Fibroblast of upper back skin (primary cell): ENCODE results near the gene PHF5A.
"Not testable (repeated sequence)": the region's sequence is repeated elsewhere in the genome, so short reads cannot be mapped to it uniquely, and the experiment has no call there.

ENCODE experiments used
- DNase-seq: peaks from one replicate; pipeline ENCODE4 v3.0.0-alpha.2; 2013

PHF5A gene

GRCh38 chr22:41446639-41447434, 21.7 kb downstream of the PHF5A start, which contains the start of gene TOB2:
Gene TOB2 (minus strand): TSS chr22:41446801. CDS start chr22:41437345, 9,456 bp downstream.
- DNase-seq, result peak; percentile 93

DNA sequence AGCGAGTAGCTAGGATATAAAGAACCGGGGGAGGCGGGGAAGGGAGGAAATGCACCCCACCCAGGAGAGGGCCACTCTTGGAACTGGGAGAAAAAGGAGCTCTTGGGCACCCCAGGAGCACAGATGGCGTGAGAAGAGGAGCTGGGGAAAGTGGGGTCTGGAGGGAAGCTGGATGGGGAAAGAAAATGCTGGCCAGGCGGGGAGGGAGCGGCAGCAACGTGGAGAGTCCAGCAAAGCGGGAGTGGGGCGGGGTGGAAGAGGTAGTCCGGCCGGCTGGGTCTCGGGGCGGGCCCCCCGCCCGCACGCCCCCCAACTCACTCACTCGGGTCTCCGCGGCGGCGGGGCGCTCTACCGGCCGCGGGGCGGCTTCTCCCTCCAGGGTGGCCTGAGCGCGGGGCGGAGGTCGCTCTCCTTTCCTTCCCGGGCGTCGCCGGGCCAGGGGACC, 22.4 kb downstream of the PHF5A start:
- DNase-seq, result no peak

DNA sequence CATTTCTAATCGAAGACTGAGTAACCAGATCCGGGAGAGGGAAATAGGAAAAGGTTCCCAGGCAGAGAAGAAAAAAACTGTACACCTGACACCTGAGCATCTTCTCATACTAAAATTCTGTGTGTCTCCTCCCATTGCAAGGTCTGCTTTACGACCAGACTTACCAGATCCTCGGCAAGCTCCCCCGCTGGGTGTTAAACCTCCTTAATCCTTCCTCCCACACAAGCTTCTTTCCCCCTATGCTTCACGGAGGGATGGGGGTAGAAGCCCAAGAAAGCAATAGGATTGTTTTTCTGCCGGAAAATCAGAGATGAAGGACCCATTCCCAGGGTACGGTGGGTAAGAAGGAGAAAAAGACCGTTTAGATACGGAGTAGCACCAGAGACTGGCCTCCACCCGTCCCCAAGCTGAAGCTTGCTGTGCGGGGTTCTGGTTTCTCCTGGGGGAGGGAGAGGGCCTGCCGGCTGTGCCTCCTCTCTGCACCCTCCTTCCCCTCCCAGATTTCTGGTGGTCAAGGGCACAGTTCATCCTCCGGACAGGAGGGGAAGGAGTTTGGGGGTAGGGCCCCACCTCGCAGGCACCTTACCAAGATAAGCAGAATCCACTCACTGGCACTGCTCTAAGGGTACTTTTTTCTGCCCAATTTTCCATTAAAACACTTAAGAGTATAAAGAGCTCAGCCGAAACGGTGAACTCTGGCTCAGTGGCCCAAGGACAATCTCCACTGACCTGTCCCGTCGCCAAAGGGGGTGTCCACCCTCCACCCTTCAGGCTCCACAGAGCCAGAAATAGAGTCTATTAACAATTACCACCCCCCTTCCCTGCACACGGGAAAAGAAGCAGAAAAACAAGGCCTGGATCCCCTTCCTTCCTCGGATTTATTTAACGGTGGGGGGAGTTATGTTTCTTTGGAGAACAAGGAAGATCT, 23.1 kb downstream of the PHF5A start:
- no peak for DNase-seq

- peak; percentile 98 for DNase-seq
Measured at GRCh38 chr22:41444360-41445128, 23.9 kb downstream of the PHF5A start.

DNA sequence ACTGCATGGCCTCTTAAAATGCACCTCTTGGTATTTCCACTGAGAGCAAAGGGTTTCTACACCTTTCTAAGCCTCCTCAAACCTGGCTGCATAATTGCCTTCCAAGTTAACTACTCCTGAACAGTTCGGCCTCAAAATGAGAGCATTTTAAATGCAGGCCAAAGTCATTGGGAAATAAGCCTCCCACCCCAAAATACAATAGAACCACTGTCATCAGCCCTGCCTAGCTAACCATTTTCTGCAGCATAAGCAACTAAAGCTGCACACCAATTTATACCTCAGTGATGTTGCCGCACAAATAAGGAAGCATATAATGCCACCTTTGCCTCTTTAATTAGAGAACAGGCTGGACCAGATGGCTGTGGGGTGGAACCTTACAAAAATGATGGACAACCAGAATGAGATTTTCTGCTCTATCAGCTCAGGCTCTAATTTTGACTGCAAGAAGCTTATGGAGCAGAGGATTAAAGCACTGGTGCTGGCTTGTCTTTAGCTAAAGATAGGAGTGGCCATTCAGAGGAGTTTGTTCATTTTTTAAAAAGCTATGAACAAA, 26.2 kb downstream of the PHF5A start:
- no peak for DNase-seq

DNA sequence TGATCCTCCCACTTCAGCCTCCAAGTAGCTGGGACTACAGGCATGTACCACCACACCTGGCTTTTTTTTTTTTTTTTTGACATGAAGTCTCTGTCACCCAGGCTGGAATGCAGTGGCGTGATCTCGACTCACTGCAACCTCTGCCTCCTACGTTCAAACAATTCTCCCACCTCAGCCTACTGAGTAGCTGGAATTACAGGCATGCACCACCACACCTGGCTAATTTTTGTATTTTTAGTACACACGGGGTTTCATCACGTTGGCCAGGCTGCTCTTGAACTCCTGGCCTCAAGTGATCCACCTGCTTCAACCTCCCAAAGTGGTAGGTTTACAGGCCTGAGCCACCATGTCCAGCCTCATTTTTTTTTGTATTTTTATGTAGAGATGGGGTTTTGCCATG, 28.0 kb downstream of the PHF5A start:
- not testable (repeated sequence) for DNase-seq

GRCh38 chr22:41437198-41437597, 31.3 kb downstream of the PHF5A start:
- DNase-seq, result no peak

- no peak for DNase-seq
Measured at GRCh38 chr22:41436322-41437113, 32.0 kb downstream of the PHF5A start.

DNA sequence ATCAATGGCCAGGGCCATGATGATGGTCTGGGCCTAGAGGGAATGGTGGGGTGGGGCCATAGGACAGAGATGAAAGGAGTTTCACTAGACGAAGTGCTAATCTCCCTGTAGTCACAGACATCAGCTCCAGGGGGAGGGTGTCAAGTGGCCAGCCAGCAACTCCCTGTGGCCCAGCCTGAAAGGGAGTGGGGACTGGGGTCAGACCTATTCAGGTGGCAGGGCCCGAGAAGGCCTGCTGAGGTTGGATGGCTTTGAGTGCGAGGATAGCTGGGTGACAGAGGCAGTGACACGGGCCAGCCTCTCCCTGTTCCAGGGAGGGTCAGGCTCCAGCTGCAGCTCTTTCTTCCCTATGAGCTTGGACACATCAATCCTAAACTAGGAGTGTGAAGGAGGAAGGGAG, 32.9 kb downstream of the PHF5A start:
- DNase-seq, result no peak

DNA sequence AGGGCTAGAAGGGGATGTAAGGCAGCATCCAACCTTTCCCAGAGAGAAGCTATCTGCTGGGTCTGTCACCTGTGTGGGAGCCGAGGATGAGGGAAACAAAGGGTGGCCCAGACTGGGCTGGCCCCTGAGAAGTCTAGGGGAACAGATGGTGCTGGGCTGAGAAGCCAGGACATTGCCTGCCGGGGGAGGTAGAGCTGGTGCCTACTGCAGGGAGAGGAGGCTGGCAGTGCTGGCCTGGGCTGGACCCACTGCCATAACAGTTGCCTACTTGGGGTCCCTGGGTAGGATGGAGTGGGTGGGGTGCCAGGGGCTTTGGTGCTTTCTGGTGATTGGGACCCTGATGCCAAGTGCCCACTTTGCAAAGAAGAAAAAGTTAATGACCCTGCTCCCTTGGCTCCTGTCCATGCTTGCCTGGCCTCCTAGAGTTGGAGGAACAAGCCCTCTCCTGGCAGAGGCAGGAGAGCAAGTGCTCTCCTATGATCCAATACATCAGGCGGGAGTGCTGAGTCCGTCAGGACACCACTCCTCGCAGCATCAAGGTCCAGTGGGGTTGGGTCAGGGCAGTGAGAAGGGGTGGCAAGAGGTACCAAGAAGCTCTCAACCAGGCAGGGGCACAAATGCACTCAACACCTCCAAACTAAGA, 34.0 kb downstream of the PHF5A start:
- not testable (repeated sequence) for DNase-seq

- not testable (repeated sequence) for DNase-seq
Measured at GRCh38 chr22:41433480-41433879, 35.0 kb downstream of the PHF5A start.

DNA sequence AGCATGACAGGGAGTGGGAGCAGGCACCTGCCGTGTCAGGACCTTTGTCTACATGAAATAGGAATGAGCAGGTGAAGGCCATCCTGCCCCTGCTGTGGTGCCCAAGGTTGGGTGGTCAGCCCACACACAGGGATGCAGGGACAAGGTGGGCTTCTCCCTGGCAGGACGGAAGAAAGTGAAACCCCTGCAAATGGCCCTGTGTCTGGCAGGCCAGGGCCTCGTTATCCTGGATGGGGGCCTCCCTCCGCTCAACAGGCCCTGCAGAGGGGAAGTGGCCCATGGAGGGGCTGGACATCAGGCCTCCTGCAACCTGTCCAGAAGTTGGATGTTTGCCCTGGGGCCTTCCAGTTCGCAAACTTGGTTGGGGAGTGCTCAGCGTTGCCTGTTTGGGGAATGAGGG, 36.8 kb downstream of the PHF5A start:
- DNase-seq, result no peak

DNA sequence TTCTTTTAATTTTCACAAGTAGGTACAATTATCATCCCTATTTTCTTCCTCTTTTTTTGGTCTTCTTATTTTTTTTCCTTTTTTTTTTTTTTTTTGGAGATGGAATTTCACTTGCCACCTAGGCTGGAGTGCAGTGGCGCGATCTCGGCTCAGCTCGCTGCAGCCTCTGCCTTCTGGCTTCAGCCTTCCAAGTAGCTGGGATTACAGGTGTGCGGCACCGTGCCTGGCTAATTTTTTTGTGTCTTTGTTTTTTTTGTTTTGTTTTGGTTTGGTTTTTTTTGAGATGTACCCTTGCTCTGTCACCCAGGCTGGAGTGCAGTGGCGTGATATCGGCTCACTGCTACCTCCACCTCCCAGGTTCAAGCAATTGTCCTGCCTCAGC, 38.5 kb downstream of the PHF5A start:
- no peak for DNase-seq

GRCh38 chr22:41429232-41429950, 39.1 kb downstream of the PHF5A start:
- DNase-seq, result no peak

GRCh38 chr22:41425660-41426365, 42.7 kb downstream of the PHF5A start:
- DNase-seq, result no peak

GRCh38 chr22:41418717-41419116, 49.8 kb downstream of the PHF5A start:
- no peak for DNase-seq

DNA sequence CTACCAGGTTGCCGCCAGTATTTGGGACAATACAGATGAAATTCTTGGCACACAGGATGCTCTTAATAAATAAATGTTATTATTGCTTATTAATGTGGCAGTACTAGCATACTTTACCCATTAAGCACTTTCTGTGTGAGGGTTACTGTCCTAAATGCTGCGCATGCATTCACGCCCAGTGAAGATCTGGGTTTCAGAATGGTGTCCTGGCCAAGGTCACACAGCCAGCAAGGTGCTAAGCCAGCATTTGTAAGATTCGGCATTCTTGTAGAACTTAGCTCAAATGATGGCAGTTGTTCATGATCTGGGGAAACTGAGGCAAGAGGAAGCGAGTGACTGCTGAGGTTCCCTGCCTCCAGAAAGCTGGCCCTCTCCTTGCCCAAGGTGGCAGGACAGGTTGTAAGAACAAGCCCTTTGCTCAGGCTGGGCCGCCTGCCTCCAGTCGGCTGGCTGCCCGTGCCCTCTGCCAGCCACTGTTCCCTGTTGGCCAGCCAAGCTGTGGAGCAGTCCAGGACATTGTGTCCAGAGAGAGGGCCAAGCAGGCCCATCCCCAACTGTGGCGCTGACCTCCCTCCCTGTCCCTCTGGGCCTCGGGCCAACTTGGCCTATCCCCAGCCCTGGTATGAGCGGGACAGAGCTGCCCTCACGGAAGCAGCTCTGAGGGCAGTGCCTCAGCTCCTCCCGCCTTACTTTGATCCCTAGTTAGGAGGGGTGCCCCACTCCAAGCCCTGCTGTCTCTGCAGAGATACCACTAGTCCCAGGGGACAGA, 50.7 kb downstream of the PHF5A start:
- DNase-seq, result no peak

GRCh38 chr22:41415554-41415953, 52.9 kb downstream of the PHF5A start:
- DNase-seq, result no peak
